ENCODE measurements around the gene CELF1.

Gene CELF1

DNA sequence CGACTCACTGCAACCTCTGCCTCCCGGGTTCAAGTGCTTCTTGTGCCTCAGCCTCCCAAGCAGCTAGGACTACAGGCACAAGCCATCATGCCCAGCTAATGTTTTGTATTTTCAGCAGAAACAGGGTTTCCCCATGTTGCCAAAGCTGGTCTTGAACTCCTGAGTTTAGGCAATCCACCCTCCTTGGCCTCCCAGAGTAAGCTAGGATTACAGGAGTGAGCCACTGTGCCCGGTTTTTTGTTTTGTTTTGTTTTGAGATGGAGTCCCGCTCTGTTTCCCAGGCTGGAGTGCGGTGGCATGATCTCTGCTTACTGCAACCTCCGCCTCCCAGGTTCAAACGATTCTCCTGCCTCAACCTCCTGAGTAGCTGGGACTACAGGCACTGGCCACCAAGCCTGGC is 41.0 kb downstream of the CELF1 start:
- FAIRE-seq (no peak), DNase-seq (ENCODE audit: low spot score) (no peak)

DNA sequence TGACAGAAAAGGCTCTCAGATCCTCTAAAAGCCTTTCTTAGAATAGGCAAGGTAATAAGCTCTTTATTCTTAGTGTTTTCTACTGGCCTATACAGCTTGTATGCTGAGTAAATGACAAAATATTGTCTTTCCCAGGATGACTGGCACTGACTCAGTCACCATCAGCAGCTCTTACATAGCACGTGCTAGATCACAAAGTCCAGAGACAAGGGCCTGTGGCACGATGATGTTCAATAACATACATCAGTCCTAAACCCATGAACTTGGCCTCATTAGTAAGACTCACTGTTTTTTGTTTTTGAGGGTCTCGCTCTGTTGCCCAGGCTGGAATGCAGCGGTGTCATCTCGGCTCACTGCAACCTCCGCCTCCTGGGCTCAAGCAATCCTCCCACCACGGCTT is 42.7 kb downstream of the CELF1 start:
- no peak for DNase-seq (ENCODE audit: low spot score)
- FAIRE-seq = no peak

DNA sequence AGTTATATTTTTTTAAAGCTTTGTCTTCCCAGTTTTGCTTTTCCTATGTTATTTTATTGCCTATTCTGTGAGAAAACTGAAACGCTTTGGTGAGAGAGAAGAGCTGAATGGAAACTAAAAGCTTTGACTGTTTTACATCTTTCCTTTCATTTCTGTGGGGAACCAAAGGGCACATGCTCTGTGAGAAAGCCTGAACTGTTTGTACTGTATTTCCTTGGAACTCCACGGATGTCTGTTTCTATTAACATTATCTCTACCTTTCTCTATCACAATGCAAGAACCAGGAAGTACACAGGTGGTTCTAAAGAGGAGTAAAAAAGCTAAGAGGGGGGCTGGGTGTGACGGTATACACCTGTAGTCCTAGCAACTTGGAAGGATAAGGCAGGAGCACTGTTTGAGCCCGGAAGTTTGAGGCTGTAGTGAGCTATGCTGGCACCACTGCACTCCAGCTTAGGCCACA is 43.8 kb downstream of the CELF1 start:
- FAIRE-seq = no peak

DNA sequence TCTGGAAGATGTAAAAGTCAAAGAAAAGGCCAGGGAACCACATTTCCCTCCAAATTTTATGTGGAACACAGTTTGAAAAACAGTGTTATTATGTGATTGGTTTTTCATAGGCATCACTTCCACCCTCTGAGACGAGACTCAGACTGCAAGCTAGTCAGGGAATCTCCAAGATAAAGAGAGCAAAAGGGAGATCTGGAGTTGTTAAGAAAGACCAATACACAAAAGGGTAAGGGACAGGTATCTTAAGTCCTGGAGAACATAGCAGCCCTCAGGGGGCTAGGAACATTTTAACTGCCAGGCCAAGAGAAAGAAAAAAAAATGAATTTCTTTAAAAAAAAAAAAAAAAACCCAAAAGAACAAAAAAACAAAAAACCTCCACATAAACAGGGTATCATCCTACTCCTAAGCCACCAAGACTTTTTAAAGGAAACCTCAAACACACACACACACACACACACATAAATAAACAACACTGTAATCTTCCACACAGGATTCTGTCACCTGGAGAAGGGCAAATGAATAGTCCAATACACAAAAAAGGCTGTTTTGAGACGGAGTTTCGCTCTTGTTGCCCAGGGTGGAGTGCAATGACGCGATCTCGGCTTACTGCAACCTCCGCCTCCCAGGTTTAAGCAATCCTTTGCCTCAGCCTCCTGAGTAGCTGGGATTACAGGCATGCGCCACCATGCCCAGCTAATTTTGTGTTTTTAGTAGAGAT is 44.5 kb downstream of the CELF1 start:
- DNase-seq (ENCODE audit: low spot score) = no peak
- FAIRE-seq = no peak

More for the DNA sequence above, 43.8 kb downstream of the CELF1 start:
- no peak for DNase-seq (ENCODE audit: low spot score)

DNA sequence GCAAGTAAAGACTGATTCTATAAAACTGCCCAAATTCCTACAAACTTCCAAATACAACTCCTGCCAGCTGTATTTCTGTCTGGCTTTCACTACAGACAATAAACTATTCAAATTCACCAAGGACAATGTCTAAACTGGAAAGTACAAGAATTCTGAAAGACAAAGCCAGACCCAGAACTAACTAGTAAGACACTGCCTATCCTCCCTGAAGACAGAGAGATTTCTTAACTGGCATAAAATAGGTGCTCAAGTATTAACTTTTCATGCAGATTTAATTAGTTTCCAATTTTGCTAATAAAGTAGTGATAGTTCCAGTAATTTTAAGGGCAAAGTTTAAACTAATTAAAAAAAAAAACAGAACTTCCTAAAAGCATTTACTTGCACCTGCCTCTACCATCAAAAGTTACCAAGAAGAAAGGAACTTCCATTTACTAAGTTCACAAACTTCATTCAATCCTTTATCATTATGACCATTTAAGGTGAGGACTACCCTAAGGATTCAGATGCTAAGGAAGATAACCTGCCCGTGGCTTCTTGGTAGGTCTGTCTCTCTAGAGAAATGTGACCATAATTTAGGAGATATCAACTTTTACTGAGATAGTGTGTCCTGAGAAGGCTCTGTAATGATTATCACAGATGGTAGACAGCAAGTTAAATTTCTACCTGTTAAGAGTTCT is 45.2 kb downstream of the CELF1 start:
- FAIRE-seq = no peak

DNA sequence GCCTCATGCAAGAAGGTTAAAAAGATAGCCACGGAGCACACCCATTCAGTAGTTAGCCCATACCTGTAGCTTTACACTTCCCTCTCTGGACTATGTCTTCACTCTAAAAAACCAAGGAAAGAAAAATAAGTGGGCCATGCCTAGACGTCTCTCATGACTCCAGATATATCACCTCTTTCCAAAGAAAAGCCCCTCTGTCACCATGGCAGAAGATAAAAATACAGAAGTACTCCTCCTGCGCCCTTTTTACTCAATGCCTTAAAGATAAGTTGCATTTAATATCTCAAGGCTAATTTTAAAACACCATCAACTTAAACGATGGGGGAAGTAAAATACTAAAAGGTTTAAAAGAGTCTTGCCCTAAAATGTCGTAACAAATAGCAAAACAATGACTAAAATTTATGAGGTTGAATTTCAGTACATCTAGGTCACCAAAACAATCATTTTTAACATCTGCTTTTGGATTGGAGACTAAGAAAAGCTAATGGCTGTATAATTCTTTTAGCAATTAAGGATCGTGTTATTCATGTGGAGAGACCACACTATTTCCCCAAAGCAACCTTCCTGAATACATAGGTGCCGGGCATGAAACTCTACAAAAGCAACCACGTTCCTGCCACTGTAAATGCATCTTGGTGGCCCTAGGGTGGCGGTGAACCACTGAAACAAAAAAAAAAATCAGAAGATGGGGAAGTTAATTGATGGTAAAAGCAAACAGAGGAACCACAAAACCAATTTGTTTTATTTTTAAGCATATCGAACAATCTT is 46.0 kb downstream of the CELF1 start:
- FAIRE-seq = no peak

More for the DNA sequence above, 45.2 kb downstream of the CELF1 start:
- no peak for DNase-seq (ENCODE audit: low spot score)

DNA sequence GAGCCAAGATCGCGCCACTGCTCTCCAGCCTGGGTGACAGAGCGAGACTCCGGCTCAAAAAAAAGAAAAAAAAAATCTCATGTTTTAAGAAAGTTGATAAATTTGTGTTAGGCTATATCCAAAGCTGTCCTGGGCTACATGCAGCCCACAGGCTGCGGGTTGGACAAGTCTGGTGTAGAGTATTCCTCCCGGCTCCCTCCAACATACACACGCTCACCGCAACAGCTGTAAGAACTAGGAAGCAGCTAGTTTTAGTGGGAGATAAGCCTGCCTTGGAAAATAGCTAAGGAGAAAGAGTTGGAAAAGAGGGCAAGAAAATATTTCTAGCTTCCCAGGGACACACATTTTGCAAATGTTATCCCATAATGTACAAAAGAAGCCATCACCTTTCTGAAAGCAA is 46.6 kb downstream of the CELF1 start:
- DNase-seq (ENCODE audit: low spot score) = no peak
- no peak for FAIRE-seq

More for the DNA sequence above, 46.0 kb downstream of the CELF1 start:
- no peak for DNase-seq (ENCODE audit: low spot score)

DNA sequence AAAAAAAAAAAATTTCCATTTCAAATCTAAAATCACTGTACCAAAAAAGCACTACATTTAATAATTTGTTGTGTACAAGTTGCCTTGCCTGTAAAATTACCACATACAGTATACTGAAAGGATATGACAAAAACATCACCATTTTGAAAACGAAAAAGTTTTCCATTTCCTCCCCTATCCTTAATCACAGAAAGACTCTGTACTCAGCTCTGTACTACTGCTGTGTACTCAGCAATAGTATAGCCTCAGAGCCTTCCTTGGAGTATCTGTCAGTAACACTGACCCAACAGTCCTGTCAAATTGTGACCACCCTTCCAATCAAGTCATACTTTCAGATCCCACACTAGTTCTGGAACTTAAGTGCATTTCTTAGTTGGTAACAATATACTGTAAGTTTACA is 48.0 kb downstream of the CELF1 start:
- FAIRE-seq = no peak
- DNase-seq (ENCODE audit: low spot score) = no peak

DNA sequence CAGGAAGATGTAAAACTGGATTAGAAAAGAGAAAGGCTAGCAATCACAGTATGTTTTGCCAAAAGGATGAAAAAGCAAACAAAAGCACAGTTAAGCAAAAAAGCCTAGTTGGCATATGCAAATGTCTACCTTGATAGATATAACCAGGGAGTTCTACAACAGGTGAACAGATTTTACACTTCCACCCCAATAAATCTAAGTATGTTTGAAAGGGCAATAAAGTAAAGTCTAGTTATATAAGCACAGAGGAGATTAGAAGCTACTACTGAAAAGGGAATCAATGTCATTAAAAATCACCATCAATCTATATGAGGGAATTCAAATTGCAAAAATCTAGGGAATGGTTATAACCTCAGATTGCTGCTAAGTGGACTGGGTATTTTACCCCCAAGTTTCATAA is 49.7 kb downstream of the CELF1 start:
- DNase-seq (ENCODE audit: low spot score) (no peak), FAIRE-seq (no peak)

DNA sequence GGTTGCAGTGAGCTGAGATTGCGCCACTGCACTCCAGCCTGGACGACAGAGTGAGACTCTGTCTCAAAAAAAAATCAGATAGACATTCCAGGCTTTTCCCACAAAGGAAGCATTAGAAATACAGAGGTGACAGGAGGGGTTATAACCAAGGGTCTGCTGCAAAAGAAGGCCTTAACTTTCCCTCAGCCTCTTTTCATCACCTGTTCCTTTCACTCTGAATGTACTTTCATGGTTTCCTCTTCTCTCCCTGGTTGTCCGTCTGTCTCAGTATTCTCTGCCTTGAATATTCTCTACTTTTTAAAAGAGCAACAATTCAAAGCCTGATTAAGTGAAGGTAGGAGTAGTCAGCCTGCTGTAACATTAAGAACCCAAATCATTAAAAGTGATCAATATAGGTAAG is 50.2 kb downstream of the CELF1 start:
- no peak for DNase-seq (ENCODE audit: low spot score)
- no peak for FAIRE-seq

DNA sequence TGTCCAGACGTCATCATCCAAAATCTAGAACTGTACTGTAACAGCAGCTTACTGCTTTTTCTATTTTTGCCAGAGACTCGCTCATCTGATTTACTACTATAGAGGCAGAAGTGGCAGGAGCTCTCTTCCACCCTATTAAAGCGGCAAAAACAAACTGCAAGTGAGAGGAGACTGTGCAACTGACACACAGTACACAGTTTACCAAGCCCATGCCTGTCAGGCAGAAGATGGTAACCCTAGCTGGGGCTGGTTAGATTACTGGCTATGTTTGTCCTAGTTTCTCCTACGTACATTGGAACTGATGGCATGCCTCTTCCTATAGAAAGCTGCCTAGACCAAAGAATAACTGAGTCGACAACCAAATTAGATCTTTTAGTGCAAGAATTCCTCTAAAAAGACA is 51.8 kb downstream of the CELF1 start:
- DNase-seq (ENCODE audit: low spot score) (no peak), FAIRE-seq (no peak)

DNA sequence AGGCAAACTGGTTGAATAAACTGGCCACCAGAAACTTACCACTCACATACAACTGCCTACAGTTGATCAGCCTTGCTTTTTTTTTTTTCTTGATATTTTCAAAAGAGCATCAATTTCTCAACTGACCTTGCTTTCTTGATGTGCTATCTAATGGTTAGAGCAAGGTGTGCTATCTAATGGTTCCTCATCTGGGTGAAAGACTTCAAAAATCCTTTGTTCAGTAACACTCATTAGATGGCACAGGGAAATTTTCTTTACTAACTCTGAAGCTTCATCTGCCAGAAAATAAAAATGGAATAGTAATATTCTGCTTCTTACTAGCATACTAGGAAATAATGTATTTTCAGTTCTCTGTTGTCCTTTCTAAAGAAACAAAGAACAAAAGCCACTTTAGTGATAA is 52.8 kb downstream of the CELF1 start:
- no peak for FAIRE-seq
- DNase-seq (ENCODE audit: low spot score) = no peak

DNA sequence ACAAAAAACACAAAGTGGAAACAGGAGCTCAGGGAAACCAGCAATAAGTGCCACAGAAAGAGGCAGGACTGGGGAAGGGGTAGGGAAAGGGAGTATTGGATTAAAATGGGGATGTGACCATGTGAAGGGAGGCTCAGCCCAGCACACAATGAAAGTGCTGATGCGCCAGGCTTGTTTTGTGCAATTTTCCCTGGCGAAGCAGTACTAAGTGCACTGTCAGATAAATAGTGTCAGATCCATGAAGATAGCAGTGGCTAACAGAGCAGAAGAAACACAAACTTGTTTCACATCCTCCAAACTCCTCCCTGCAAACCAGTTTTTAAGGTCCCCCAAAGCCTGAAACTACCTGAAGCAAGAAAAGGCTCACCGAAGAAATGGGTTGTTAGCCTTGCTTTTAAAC is 53.3 kb downstream of the CELF1 start:
- FAIRE-seq = no peak
- DNase-seq (ENCODE audit: low spot score) = no peak

DNA sequence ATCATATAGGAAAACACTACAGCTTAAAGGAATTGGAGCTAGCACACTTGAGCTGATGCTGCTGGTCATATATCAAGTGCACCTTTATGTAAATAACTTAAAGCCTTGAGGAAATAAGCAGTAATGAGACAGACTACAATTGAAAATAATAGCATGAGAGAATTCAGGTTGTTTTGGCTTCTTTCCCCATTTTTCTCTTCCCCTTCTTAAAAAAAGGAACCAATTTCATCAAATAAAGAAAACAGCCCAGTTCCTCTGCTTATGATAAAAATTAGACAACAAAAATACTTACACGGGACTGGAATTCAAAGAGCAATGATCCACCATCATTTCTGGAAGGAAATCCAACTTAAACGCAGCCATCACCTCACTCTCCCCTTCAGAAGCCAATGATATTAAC is 53.8 kb downstream of the CELF1 start:
- no peak for FAIRE-seq

DNA sequence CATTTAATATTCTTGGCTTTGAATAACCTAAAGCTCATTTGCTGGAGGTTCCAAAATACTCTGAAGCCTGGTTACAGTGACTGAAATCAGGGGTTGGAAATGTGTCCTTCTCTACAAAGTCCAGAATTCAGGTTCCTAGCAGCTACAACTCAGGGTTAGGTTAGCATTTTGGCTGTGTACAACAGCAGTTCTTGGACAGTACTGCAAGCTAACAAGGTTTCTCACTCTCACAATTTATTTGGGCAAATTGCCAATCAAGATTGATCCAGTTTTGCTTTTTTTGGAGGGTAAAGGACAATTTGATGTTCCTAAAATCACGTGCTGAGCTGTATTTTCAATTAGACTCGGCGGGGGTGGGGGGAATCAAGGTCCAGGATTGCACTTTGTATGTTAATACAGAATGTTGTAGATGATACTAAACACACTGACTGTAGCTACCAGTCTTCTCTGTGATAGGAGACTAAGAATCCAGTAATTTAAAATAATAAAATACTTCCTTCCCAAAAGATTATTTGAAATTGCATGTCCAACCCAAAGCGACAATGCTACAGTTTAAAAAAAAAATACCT is 54.3 kb downstream of the CELF1 start:
- no peak for FAIRE-seq
- DNase-seq (ENCODE audit: low spot score) = no peak

More for the DNA sequence above, 53.8 kb downstream of the CELF1 start:
- DNase-seq (ENCODE audit: low spot score) = no peak

DNA sequence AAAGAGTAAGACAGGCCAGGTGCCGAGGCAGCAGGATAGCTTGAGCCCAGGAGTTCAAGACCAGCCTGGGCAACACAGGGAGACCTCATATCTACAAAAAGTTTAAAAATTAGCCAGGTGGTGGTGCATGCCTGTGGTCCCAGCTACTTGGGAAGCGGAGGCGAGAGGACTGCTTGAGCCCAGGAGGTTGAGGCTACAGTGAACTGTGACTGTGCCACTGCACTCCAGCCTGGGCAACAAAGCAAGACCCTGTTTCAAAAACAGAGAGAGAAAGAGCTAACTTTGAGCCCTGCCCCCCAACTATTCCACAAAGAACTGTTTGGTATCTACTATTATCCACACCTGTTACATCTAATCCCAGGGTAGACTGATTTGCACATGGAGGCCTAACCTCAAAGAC is 54.8 kb downstream of the CELF1 start:
- DNase-seq (ENCODE audit: low spot score) (no peak), FAIRE-seq (no peak)

DNA sequence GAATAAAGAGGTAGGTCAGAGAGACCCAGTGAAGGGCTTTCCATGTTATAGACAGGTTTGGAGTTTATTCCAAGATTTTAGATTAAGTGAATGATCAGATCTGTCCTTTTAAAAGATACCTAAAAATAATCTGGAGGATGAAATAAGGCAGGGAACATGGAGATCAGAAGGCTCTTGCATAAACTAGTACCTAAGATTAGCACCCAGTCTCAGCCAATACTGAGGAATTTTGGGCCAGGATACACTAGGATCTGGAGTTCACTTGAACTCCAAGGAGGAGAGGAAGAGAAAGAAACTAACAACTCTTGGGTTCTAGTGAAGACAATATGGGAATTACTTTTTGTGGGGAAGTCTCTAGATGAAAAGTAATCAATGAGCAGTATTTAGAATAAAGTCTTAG is 56.1 kb downstream of the CELF1 start:
- DNase-seq (ENCODE audit: low spot score) (no peak), FAIRE-seq (no peak)

DNA sequence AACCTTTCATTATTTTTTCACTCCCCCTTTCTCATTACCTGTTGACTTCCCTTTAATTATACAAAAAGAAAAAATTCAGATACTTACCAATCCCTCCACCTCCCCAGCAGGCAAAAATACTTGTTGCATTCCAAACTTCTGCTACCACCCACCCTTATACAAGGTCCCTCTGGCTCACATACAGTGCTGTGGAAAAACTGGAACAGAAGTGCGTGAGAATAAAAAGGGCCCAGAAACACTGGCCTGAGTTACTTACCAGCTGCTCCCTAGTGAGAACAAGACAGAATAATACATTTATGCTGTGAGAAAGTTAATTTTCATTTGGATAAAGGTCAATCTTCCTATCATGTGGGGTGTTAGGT is 57.1 kb downstream of the CELF1 start:
- DNase-seq (ENCODE audit: low spot score) (no peak), FAIRE-seq (no peak)

DNA sequence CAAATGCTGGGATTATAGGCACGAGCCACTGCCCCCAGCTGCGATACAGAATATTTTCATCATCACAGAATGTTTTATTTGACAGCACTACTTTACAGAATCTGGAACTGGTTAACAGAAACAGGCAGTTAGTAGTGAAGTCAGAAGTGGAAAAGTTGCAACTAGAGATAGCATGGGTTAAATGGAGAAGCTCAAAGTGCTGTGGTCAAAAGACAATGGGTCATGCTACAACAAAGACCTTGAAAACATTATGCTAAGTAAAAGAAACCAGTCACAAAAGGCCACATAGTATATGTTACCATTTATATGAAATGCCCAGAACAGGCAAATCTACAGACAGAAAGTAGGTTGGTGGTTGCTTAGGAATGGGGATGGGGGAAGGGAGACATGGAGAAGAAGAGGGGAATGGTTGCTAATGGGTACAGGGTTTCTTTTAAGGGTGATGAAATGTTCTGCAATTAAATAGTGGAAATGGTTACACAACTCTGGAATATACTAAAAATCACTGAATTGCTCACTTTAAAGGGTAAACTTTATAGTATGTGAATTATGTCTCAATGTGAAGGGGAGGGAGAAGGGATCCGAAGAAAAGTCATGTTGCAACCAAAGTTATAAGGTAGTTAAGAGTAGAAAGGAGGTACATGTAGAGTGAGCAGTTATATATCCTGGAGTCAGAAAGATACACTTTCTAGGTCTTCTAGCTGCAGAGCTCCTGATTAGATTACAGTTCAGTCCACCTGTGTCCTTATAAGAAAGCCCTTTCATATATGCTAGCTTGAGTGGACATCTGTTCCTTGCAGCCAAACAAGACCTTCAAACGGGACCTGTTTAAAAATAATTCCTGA is 57.7 kb downstream of the CELF1 start:
- DNase-seq (ENCODE audit: low spot score) (no peak), FAIRE-seq (no peak)

DNA sequence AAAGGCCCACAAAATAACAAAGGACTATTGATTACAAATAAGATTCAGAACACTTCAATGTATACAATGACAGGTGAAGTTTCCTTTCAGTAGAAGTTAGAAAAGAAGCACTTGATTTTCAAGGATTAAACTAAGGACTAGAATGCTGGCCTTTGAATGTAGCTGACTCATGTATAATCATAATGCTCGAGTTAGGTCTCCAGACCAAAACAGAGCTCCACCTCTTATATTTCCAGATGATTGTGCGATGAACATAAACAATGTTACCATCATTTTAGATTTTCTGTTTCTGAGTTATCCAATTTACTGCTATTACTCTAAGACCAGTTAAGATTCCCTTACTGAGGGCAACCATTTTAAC is 63.6 kb downstream of the CELF1 start:
- FAIRE-seq (no peak), DNase-seq (ENCODE audit: low spot score) (no peak)

DNA sequence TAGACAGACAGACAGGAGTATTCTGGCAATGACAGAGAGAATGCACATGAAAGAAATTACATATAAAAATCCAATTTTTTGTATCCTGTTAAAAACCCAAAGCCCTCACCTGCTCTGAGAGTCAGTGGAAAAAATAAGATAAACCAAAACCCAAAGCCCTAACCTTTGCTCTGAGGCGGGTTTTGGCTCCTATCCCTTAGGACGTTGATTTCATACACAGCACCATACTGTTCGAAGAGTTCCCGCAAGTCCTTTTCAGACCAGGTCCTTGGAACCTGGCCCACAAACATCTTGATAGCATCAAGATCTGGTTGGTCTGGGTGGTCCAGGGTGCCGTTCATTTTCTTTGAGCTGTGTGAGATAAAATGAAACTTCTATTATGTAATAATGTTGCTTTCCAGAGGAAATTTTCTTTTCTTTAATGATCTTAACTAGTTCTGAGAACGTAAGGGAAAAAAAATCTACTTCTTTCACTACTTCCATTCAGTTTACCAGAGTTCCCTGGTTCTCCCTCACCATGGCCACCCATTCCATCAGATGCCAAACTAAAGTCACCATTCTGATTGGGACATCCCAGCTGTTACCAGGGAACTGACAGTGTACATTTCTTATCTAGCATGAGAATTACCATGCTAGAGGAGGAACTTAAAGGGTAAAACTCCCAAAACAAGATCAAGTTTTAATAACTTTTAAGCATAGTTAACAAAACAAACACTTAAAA is 64.1 kb downstream of the CELF1 start:
- FAIRE-seq (no peak), DNase-seq (ENCODE audit: low spot score) (no peak)

Measured in urothelium cell line (cell line).